NCI-H2227 (cell line): Measurements from ENCODE around the gene SH3D19.
A peak's percentile ranks its signal among the peaks of the same experiment; 100 is the strongest.

Experiments
- DNase-seq: peaks from one replicate; lab custom pipeline; 2025; ENCODE audit not compliant: unreplicated experiment; lab: John Stamatoyannopoulos, UW

The SH3D19 gene

GRCh38 chr4:151202381-151202780 lies 123.0 kb downstream of the SH3D19 start:
- no peak for DNase-seq

GRCh38 chr4:151199319-151200190 lies 125.8 kb downstream of the SH3D19 start:
- DNase-seq = no peak

DNA sequence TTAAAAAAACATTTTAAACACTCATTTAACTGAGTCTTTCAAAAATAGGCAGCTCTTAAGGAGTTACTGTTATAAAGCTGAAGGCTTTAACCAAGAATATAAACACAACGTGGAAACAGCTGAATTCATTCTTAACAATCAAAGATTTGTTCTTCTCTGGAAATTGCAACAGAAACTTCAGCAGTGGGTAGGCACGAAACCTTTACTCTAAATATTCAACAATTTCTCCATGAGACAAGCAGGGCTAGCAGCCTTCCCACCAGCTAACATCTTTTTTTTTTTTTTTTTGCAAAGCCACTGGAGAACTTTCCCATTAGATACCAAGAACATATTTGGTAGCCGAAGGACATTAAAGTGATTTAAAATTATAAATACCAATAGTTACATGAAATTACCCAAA lies 126.7 kb downstream of the SH3D19 start:
- no peak for DNase-seq

DNA sequence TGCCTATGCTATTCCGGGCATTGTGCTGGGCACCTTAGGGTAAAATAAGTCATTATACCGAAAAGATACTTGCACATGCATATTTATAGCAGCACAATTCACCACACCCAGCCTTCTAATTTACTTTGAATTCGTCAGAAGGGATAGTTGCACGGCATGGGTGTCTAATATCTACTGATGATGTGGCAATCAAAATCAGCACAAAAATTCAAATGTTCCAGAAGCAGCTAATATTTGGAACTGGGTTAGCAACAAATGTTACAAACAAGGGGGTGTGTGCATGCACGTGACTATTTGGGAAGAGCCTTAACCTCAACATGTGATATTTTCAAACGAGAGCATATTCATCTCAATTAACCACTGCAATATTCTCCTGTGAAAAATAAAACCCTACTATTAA lies 128.2 kb downstream of the SH3D19 start:
- DNase-seq = no peak

DNA sequence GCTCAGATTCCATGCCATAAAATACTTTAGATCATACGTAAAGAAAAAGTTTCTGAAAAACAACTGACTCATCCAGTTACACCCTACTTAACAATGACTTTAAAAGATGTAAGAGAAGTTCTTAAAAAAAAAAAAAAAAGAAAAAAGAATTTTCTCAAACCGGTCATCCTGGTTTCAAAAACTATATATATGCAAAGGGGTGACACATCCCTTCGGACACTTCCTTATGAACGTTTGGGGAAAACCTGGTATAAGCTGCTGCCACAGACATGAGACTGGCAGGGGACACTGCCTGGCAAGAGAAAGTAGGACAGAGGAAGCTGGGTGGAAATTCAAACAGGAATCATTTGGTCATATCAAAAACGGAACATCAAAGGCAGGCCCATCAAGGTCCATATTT lies 129.6 kb downstream of the SH3D19 start:
- DNase-seq = no peak

DNA sequence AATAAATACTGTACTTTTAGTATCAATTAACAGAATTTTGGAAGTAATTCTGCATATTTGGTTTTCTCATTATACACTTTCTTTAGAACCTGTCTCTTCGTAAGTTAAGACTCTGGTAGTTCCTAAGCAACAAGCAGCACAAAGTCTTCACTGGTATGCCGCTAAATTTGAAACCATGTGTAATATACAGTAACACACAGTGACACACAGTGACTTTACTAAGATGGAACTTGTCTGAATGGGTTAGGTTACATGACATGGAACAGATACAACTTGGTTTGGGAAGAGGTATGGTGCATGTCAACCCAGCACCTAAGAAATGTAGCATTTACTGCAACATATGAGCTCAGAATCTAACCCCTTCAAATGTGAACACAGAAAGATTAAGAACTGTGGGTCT lies 132.0 kb downstream of the SH3D19 start:
- no peak for DNase-seq

- no peak for DNase-seq
Measured at GRCh38 chr4:151192556-151193235, 132.7 kb downstream of the SH3D19 start.

DNA sequence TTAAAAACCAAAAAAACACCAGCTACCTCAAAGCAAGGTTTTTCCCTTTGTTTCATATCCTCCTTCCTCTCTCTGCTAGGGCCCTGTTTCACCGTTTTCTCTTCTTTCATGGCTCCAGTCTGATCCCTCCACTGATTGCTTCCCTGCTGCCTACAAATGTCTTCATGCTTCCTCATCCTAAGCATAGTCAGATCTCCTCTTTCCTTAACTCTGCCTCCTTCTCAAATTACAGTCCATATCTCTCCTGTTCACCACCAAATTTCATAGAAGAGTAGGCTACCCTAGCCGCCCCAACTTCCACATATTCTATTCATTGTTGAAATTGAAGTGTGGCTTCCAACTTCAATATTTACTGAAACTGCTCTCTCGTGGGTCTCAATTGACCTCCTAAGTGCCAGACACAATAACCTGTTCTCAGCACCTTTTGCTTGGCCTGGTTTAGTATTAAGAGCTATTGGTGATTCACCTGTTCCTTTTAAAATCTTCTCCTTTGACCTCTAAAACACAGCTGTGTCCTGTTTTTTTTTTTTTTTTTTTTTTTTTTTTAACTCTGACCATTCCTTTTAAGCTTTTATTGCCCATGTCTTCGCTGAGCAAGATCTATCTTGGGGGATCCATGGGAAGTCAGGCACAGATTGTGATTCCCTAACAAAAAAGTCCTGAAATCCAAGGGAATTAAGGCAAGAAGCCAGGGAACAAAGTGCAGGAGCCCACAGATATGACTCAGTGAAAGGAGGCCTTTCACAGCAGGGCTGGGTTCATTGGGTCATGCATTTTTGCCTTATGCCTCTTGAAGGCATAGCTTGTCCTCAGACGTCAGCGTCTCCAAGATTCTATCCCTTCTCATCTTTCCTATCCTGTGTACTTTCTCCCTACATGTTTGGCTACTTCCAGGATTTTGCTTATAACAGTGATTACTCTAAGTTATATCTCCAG lies 140.6 kb downstream of the SH3D19 start:
- DNase-seq = no peak

- no peak for DNase-seq
Measured at GRCh38 chr4:151182455-151182996, 142.9 kb downstream of the SH3D19 start.

- no peak for DNase-seq
Measured at GRCh38 chr4:151176685-151177084, 148.7 kb downstream of the SH3D19 start.

DNA sequence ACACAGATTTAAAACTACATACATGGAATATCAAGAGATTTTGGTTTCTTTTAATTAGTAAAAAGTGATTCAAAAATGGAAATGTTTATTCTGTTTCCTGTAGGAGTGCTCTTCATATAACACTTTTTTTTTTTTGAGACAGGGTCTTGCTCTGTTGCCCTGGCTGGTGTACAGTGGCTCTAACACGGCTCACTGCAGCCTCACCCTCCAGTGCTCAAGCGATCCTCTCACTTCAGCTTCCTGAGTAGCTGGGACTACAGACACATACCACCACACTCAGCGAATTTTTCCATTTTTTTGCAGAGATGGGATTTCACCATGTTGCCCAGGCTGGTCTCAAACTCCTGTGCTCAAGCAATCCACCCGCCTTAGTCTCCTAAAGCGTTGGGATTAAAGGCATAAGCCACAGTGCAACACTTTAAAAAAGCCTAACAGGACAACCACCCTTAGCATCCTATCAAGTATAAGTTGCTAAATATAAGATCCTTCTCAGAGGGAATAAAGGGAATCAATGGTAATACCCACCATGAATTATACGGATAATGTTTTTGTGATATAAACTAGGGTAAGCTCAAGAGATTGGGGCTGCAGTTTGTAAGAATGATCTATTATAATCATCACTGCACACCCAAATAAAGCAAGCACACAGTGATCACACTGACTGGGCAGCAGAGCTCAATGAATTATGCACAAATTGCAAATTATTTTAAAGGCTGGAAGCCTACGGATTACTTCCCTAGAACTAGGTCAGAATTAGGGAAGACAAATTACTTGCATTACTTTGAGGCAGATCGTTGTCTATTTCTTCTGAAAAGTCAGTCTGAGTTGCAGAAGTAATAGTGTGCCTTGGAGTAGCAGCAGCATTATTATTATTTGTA lies 149.4 kb downstream of the SH3D19 start:
- no peak for DNase-seq

DNA sequence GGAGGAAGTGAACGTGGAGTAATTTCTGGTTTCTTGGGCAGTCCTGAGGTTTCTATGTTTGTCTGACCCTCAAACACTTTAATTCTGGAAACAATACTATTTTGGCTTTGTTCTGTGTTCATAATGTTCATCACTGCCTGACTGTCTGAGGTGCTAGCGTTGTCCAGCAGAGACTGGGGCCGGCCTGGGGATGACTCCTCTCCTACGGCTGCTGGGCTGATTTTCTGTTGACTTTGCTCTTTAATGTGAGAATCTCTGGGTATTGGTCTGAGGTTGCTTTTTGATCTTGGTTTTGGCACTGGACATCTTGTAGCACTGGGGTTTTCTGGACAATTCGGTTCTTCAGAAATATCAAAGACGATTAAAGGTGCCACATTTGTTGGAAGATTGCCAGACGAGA lies 150.2 kb downstream of the SH3D19 start:
- DNase-seq = no peak

GRCh38 chr4:151174784-151175183 lies 150.6 kb downstream of the SH3D19 start:
- DNase-seq = no peak

DNA sequence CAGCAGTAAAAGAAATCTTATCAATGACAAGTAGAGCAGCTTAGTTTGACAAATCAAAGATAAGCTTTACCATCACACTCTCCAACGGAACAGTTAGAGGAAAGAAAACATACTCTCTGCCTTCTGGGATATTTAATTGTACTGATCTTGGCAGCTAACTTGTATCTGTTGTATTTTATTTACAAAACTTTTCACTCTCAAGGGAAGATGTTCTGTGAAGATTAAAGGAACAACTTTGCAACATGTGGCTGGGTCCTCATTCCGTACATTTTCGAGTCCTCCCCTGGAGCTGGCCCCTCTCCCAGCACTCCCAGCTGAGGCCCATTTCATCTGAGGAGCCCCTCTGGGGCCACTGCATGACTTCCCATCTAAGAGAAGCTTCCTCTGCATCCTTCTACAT lies 151.5 kb downstream of the SH3D19 start:
- no peak for DNase-seq

- DNase-seq = no peak
Measured at GRCh38 chr4:151169900-151170299, 155.5 kb downstream of the SH3D19 start.

GRCh38 chr4:151169223-151169622 lies 156.2 kb downstream of the SH3D19 start:
- peak; percentile 7 for DNase-seq

DNA sequence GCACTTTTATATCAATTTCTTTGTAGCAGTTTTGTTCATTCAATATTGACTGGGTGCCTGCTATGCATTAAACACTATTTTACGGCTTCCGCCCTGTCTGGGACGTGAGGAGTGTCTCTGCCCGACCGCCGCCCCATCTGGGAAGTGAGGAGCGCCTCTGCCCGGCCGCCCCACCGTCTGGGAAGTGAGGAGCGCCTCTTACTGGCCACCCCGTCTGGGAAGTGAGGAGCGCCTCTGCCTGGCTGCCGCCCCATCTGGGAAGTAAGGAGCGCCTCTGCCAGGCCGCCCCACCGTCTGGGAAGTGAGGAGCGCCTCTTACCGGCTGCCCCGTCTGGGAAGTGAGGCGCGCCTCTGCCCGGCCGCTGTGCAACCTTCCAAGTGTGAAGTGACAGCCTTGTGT lies 157.8 kb downstream of the SH3D19 start:
- no peak for DNase-seq

DNA sequence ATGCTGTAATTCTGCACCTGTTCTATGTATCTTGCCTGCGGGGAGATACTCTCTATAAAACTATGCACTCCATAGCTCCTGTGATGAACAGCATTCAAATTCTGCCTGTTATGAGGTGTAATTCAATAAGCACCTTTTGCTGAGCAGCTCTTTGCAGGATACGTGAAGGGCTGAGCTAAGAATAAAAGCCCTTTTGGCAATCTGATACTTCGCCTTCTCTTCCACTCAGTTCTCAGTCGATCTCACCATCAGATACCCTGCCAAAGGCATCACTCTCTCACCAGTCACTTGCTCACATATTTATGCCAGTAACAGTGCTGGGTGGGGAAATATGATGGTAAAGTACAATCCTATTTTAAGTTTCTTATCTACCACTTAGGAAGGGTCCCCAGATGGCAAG lies 158.8 kb downstream of the SH3D19 start:
- DNase-seq = no peak

DNA sequence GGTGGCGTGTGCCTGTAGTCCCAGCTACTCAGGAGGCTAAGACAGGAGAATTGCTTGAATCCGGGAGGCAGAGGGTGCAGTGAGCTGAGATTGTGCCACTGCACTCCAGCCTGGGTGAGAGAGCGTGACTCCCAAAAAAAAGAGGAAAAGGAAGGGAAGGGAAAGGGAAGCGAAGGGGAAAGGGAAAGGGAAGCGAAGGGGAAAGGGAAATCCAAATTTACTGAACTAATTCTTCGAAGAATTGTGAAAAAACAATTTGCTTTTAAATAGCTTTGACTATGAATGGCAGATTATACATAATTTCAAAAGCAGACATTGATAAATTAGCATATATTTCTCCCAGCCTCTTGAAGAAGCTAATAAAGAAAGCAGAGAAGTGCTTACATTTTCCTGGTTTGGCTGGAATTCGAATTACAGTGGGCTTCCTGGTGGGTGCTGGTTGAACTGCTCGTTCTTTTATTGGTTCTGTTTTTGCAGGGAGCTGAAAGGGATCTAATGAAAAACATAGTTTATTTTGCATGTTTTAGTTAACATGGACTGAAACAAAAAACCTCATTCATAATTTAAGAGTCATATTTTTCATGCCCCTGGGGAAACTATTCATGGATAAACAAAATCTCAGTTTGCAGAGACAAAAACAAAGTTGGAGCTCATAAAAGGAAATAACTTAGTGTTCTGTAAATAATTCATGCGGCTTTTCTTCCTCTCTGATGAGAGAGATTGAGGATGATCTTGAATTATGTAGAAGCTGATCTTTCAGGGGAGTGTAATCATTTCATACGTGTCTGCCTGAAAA lies 160.0 kb downstream of the SH3D19 start:
- no peak for DNase-seq
